GM12801 (cell line): ENCODE data around the gene RASL11A.

ENCODE experiments used
- CTCF ChIP-seq: IDR thresholded peaks from one replicate; pipeline ENCODE4 v1.5.1; 2011; ENCODE audit warnings: control low read depth; ENCODE audit not compliant: insufficient read length; ENCODE audit errors: extremely low read depth

RASL11A gene

GRCh38 chr13:27270594-27271520 is at the start of gene RASL11A:
TSS of gene RASL11A (plus strand) at chr13:27270830. CDS start at chr13:27270945, 115 bp downstream.
- no peak for TF ChIP-seq CTCF

- no peak for TF ChIP-seq CTCF
Observed at GRCh38 chr13:27226991-27227390, 43.6 kb upstream of the RASL11A start.

GRCh38 chr13:27228131-27228530 is 42.5 kb upstream of the RASL11A start:
- TF ChIP-seq CTCF, result no peak

GRCh38 chr13:27229642-27230041 is 41.0 kb upstream of the RASL11A start:
- no peak for TF ChIP-seq CTCF

GRCh38 chr13:27233964-27234363 is 36.7 kb upstream of the RASL11A start:
- no peak for TF ChIP-seq CTCF

- no peak for TF ChIP-seq CTCF
Observed at GRCh38 chr13:27236478-27236877, 34.2 kb upstream of the RASL11A start.

GRCh38 chr13:27242702-27243101 is 27.9 kb upstream of the RASL11A start:
- TF ChIP-seq CTCF, result no peak
